Activated CD4-positive, CD25-positive, alpha-beta regulatory T cell treated with anti-CD3 and anti-CD28 coated beads, Interleukin-2, amount 50 U/mL, for 24 hours (primary cell): ENCODE data around the gene SPATA32.
A peak's percentile ranks its signal among the peaks of the same experiment; 100 is the strongest.

Experiments used
- ATAC-seq, 2 donors: fragments of 150-1000 bp; cut with Tn5 transposase; one replicate each; pipeline ENCODE4 v1.10.0; 2021; ENCODE audit warnings: mild to moderate bottlenecking in 1 of 2, moderate library complexity in 1 of 2

The SPATA32 gene

GRCh38 chr17:45246338-45246737 is 15.6 kb downstream of the SPATA32 start:
- ATAC-seq: no peak

GRCh38 chr17:45244725-45245656 is 16.9 kb downstream of the SPATA32 start:
- ATAC-seq: no peak

GRCh38 chr17:45243750-45244149 is 18.1 kb downstream of the SPATA32 start:
- ATAC-seq: no peak

GRCh38 chr17:45242029-45242414 is 19.9 kb downstream of the SPATA32 start:
- ATAC-seq: no peak

GRCh38 chr17:45241328-45242028 is 20.4 kb downstream of the SPATA32 start:
- ATAC-seq: no peak

GRCh38 chr17:45240905-45241327 is 21.0 kb downstream of the SPATA32 start:
- ATAC-seq: no peak

GRCh38 chr17:45238155-45238774 is 23.6 kb downstream of the SPATA32 start:
- ATAC-seq: no peak

GRCh38 chr17:45237686-45238085 is 24.2 kb downstream of the SPATA32 start:
- no peak for ATAC-seq

- no peak for ATAC-seq
Observed at GRCh38 chr17:45236282-45236606, 25.6 kb downstream of the SPATA32 start.

GRCh38 chr17:45235416-45236281 is 26.2 kb downstream of the SPATA32 start:
- peak; percentile 58 to 71 for ATAC-seq

- ATAC-seq: peak; percentile 58 to 59
Observed at GRCh38 chr17:45234641-45235415, 27.1 kb downstream of the SPATA32 start.

GRCh38 chr17:45233423-45233924 is 28.4 kb downstream of the SPATA32 start:
- no peak for ATAC-seq

- ATAC-seq: no peak
Observed at GRCh38 chr17:45232514-45233422, 29.1 kb downstream of the SPATA32 start.

GRCh38 chr17:45231481-45232116 is 30.3 kb downstream of the SPATA32 start:
- ATAC-seq: no peak

- ATAC-seq: no peak
Observed at GRCh38 chr17:45230787-45231480, 31.0 kb downstream of the SPATA32 start.

- ATAC-seq: no peak
Observed at GRCh38 chr17:45230410-45230786, 31.5 kb downstream of the SPATA32 start.

- ATAC-seq: no peak
Observed at GRCh38 chr17:45229681-45230409, 32.0 kb downstream of the SPATA32 start.

GRCh38 chr17:45228763-45229539 is 32.9 kb downstream of the SPATA32 start:
- ATAC-seq: peak; percentile 44 to 49
